22Rv1 (cell line): ENCODE measurements around the gene SRC.

ENCODE experiments used
- ZFX ChIP-seq: fragments of 450-650 bp; IDR thresholded peaks from 2 replicates; pipeline ENCODE4 v1.6.1; 2017; ENCODE audit warnings: antibody characterized with exemption, borderline replicate concordance
- TF ChIP-seq, protein P1 (sequence below): fragments of 450-650 bp; IDR thresholded peaks from 2 replicates; pipeline ENCODE4 v1.5.1; 2017; ENCODE audit warnings: mild to moderate bottlenecking

DNA sequence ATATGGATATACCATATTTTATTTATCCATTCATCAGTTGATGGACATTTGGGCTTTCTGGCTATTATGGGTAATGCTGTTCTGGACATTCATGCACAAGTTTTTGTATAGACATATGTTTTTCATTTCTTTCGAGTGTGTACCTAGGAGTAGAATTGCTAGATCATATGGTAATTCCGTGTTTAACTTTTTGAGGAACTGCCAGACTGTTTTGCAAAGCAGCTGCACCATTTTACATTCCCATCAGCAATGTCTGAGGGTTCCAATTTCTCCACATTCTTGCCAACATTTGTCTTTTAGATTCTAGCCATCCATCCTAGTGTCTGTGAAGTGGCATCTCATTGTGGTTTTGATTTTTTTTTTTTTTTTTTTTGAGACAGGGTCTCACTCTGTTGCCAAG lies 20.8 kb downstream of the SRC start:
- TF ChIP-seq, protein P1, sequence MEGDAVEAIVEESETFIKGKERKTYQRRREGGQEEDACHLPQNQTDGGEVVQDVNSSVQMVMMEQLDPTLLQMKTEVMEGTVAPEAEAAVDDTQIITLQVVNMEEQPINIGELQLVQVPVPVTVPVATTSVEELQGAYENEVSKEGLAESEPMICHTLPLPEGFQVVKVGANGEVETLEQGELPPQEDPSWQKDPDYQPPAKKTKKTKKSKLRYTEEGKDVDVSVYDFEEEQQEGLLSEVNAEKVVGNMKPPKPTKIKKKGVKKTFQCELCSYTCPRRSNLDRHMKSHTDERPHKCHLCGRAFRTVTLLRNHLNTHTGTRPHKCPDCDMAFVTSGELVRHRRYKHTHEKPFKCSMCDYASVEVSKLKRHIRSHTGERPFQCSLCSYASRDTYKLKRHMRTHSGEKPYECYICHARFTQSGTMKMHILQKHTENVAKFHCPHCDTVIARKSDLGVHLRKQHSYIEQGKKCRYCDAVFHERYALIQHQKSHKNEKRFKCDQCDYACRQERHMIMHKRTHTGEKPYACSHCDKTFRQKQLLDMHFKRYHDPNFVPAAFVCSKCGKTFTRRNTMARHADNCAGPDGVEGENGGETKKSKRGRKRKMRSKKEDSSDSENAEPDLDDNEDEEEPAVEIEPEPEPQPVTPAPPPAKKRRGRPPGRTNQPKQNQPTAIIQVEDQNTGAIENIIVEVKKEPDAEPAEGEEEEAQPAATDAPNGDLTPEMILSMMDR, result no peak
- no peak for TF ChIP-seq ZFX
